Stimulated activated CD8-positive, alpha-beta memory T cell treated with anti-CD3 and anti-CD28 coated beads, Interleukin-7, amount 100 ng/mL, for 24 hours (primary cell): ENCODE data around the gene SLC25A34.

Source experiments
- DNase-seq: peaks from one replicate; pipeline ENCODE4 v3.0.0-alpha.2; 2020; ENCODE audit warnings: low read depth

Gene SLC25A34

DNA sequence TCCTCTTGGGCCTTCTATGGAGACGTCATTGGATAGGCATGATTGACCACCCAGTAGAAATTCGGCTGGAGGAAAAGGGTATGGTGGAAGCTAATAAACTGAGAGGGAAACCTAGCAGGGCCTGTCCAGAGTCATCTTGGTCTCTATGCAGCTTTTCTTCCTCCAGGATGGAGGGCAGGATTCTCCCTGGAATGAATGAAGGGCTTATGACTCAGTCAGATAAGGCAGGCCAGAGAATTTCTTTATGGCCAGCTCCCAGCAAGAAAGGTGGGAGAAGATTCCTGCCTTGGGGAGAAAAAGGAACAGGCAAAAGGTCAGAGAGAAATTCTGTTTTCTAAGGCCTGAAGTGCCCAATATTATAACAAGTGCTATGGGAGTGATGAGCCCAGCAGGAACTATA is 39.6 kb downstream of the SLC25A34 start:
- DNase-seq: no peak

GRCh38 chr1:15777909-15778707 is 42.0 kb downstream of the SLC25A34 start:
- no peak for DNase-seq

GRCh38 chr1:15785683-15786082 is 49.6 kb downstream of the SLC25A34 start:
- no peak for DNase-seq

- no peak for DNase-seq
Observed at GRCh38 chr1:15786581-15786980, 50.5 kb downstream of the SLC25A34 start.

GRCh38 chr1:15788624-15789301 is 52.7 kb downstream of the SLC25A34 start:
- DNase-seq: no peak
